ENCODE measurements around the gene PTGR3.

- TF ChIP-seq, protein P1, sequence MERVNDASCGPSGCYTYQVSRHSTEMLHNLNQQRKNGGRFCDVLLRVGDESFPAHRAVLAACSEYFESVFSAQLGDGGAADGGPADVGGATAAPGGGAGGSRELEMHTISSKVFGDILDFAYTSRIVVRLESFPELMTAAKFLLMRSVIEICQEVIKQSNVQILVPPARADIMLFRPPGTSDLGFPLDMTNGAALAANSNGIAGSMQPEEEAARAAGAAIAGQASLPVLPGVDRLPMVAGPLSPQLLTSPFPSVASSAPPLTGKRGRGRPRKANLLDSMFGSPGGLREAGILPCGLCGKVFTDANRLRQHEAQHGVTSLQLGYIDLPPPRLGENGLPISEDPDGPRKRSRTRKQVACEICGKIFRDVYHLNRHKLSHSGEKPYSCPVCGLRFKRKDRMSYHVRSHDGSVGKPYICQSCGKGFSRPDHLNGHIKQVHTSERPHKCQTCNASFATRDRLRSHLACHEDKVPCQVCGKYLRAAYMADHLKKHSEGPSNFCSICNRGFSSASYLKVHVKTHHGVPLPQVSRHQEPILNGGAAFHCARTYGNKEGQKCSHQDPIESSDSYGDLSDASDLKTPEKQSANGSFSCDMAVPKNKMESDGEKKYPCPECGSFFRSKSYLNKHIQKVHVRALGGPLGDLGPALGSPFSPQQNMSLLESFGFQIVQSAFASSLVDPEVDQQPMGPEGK (CRISPR knock-in tag; IDR thresholded peaks at IDR 0.05; ENCODE audit: borderline replicate concordance), result no peak
- TF ChIP-seq POU6F1 (CRISPR knock-in tag; IDR thresholded peaks at IDR 0.05; ENCODE audit: borderline replicate concordance, low read depth) (no peak), ARNTL (CRISPR knock-in tag; IDR thresholded peaks at IDR 0.05; ENCODE audit: borderline replicate concordance, low read depth) (no peak), ZFP3 (CRISPR knock-in tag; IDR thresholded peaks at IDR 0.05) (no peak), ZFP30 (CRISPR knock-in tag; IDR thresholded peaks at IDR 0.05) (no peak), ZNF565 (CRISPR knock-in tag; conservative IDR thresholded peaks at IDR 0.05; ENCODE audit: low read depth) (no peak)
- TF ChIP-seq, protein P2, sequence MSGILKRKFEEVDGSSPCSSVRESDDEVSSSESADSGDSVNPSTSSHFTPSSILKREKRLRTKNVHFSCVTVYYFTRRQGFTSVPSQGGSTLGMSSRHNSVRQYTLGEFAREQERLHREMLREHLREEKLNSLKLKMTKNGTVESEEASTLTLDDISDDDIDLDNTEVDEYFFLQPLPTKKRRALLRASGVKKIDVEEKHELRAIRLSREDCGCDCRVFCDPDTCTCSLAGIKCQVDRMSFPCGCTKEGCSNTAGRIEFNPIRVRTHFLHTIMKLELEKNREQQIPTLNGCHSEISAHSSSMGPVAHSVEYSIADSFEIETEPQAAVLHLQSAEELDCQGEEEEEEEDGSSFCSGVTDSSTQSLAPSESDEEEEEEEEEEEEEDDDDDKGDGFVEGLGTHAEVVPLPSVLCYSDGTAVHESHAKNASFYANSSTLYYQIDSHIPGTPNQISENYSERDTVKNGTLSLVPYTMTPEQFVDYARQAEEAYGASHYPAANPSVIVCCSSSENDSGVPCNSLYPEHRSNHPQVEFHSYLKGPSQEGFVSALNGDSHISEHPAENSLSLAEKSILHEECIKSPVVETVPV (CRISPR knock-in tag; IDR thresholded peaks at IDR 0.05), result no peak
These were observed 18.0 kb upstream of the PTGR3 start for GRCh38 chr18:75226956-75227316.

Data from SK-N-SH treated with all-trans-retinoic acid at 6 μM for 48 hours (cell line).